Measurements from ENCODE around the gene USP49.
A peak's percentile ranks its signal among the peaks of the same experiment; 100 is the strongest.

Gene USP49

DNA sequence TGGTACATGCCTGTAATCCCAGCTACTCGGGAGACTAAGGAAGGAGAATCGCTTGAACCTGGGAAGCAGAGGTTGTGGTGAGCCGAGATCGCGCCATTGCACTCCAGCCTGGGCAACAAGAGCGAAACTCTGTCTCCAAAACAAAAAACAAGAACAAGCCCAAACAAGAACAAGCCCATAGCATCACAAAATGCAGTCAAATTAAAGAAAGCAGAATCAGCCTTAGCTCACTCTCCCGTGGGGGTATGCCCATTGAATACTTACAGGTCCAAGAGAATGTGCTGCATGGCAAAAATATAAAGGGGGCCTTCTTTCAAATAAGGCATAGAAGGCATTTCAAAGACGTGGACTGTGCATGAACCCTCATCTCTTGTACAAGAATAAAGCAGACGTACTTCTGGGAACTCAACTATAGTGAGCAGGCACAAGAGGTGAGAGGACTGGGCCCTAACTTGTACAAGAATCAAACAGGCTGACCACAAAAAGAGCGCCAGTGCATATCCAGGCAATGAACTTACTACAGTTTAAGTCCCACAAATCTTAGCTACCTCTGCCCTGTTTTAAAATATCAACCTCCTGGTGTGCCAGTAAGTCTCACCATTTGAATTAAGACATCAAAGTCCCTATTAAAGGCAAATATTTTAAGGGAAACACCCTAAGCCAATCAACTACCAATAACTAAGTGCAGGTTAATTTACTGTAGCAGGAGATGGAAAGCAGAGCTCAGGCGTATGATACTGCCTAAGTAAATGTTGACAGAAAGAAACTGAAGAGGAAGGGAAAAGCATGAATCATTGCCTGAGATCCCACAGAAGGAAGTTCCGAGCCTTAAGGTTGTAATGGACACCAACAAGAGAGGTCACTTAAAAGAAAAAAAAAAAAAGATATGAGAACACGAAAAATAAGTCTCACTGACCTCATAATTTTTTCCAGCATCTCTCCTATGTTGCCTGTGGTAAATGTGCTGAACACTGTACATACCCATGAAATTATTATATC is 70.3 kb downstream of the USP49 start:
- H3K4me3 ChIP-seq (replicated peaks; ENCODE audit: low read depth, low read length), result no peak overlapping the region
- TF ChIP-seq, protein P1, sequence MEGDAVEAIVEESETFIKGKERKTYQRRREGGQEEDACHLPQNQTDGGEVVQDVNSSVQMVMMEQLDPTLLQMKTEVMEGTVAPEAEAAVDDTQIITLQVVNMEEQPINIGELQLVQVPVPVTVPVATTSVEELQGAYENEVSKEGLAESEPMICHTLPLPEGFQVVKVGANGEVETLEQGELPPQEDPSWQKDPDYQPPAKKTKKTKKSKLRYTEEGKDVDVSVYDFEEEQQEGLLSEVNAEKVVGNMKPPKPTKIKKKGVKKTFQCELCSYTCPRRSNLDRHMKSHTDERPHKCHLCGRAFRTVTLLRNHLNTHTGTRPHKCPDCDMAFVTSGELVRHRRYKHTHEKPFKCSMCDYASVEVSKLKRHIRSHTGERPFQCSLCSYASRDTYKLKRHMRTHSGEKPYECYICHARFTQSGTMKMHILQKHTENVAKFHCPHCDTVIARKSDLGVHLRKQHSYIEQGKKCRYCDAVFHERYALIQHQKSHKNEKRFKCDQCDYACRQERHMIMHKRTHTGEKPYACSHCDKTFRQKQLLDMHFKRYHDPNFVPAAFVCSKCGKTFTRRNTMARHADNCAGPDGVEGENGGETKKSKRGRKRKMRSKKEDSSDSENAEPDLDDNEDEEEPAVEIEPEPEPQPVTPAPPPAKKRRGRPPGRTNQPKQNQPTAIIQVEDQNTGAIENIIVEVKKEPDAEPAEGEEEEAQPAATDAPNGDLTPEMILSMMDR (IDR thresholded peaks at IDR 0.05; ENCODE audit: low read length, missing control alignments), result no peak
- peak; percentile 54 for DNase-seq (ENCODE audit: low read depth)

DNA sequence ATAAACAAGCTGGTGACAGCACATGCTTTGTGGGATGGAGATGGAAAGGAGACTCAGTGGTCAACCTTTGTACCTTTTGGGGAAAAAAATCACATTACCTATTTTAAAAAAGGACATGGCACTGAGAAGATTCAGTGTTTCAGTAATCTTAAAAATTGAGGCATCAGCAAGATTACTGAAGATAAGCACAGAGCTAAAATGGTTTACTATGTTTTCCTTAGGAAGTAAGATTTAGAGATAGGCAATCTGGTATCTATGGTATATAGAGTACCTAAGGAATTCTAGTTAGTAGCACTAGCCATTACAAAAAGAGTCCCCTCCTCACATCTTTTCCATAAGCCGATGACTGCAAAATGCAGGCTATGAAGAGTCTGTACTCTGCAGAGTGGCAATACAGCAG is 72.0 kb downstream of the USP49 start:
- no peak overlapping the region for H3K4me3 ChIP-seq (replicated peaks; ENCODE audit: low read depth, low read length)
- no peak for DNase-seq (ENCODE audit: low read depth)
- TF ChIP-seq, protein P1 (IDR thresholded peaks at IDR 0.05; ENCODE audit: low read length, missing control alignments), result no peak

DNA sequence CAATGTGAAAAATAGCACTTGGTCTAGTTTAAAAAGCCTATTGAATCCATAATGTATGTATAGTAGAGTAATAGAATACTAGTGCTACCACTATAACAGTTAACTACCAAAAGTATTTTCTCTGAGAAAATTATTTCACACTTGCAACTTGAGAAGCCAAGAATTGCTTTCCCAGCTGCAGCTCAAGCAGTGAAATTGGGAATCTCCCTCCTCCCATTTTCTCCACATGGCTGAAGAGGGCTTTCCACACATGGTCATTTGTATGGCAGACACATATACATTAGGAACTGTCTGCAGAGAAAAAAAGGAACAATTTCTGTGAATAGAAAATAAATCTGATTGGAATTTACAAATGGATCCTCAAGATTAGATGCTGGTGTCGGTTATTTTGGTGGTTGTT is 73.2 kb downstream of the USP49 start:
- no peak overlapping the region for H3K4me3 ChIP-seq (replicated peaks; ENCODE audit: low read depth, low read length)
- DNase-seq (ENCODE audit: low read depth), result no peak
- TF ChIP-seq, protein P1 (IDR thresholded peaks at IDR 0.05; ENCODE audit: low read length, missing control alignments), result no peak

DNA sequence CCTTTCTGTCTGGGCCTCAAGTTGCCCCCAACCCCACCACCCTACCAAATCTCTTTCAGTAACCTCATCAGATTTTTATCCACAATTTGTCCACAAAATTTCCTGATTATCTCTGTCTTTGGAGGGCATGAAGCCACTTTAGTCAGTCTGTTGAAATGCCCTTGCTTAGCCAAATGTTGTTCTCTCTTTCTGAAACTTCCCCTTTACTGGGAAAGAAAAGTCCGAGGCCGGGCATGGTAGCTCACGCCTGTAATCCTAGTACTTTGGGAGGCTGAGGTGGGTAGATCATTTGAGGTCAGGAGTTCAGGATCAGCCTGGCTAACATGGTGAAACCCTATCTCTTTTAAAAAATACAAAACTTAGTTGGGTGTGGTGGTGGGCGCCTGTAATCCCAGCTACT is 73.9 kb downstream of the USP49 start:
- TF ChIP-seq, protein P1 (IDR thresholded peaks at IDR 0.05; ENCODE audit: low read length, missing control alignments), result no peak
- DNase-seq (ENCODE audit: low read depth), result no peak
- H3K4me3 ChIP-seq (replicated peaks; ENCODE audit: low read depth, low read length), result no peak overlapping the region

DNA sequence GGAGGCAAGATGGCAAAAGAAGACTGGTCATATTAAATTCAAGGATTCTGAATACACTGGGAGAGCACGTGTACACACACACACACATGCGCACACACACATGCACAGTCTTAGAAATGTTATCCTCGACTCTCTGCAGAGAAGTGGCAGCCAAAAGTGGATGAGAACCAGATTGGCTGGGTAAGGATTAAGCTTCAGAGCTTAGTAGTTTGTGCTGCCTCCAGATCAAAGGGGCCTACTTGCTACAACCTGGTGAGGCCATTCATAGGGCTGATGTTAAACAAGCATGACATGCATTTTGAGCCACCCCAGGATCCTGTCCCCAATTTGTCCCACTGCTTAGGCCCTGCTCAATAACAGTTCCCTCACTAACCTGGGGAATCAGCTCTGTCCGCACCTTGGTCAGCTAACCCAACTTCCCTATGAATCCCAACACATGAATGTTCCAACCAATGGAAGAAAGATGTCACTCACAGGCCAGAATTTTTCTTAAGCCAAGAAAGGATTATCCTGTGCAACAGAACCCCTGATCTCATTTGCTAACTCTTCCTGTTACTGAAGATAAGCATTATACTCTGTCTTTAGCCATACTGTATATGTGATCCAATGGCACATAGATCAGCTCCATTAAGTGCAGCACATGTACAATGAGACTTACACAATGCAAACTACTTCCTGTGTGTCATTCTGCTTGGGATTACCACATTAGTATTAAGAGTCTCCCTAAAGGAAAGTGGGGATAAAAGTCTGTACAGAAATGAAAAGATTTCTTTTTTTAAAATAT is 76.7 kb downstream of the USP49 start:
- TF ChIP-seq, protein P1 (IDR thresholded peaks at IDR 0.05; ENCODE audit: low read length, missing control alignments), result no peak
- no peak overlapping the region for H3K4me3 ChIP-seq (replicated peaks; ENCODE audit: low read depth, low read length)
- DNase-seq (ENCODE audit: low read depth), result peak; percentile 79

DNA sequence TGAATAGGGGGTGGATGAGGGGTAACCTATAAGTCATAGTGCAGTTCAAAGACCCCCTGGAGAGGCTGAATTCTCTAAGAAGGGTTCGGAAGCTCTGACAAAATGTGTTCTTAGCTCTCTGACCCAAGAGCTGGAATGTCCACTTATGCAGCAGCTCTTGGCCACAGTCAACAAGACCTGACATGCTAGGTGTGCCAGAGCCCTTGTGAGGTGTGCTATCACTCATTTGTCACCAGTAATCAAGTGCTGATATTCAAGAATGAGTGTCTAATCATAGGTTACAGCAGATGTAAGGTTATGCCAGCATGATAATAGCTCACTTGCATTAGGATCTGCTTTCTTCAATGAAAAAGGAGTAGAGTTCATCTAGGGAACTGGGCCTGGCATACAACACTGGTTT is 79.6 kb downstream of the USP49 start:
- DNase-seq (ENCODE audit: low read depth), result no peak
- H3K4me3 ChIP-seq (replicated peaks; ENCODE audit: low read depth, low read length), result no peak overlapping the region
- TF ChIP-seq, protein P1 (IDR thresholded peaks at IDR 0.05; ENCODE audit: low read length, missing control alignments), result no peak
